ENCODE data around the gene SLC26A3. TPM values are rescaled to one million over a fixed set of nuclear protein-coding genes. Genes with fewer than 3 reads are reported as not detected.

Gene SLC26A3
- total RNA-seq, 2 experiments from 2014 or later = not detected

GRCh38 chr7:107744345-107744750, 58.7 kb downstream of the SLC26A3 start:
- peaks cover 42% of the 10 kb centered on the region for H3K4me1 Mint-ChIP-seq (ENCODE audit: low read depth)
- H3K27ac Mint-ChIP-seq = peak overlapping the region; percentile 100
- POLR2A ChIA-PET = interaction anchor here (1.0 to 2.6 kb wide), 6 partner anchors 124 to 576 kb away, joined by 3 to 17 read pairs (median 12); partner anchors contain the start of genes DLD and HBP1

DNA sequence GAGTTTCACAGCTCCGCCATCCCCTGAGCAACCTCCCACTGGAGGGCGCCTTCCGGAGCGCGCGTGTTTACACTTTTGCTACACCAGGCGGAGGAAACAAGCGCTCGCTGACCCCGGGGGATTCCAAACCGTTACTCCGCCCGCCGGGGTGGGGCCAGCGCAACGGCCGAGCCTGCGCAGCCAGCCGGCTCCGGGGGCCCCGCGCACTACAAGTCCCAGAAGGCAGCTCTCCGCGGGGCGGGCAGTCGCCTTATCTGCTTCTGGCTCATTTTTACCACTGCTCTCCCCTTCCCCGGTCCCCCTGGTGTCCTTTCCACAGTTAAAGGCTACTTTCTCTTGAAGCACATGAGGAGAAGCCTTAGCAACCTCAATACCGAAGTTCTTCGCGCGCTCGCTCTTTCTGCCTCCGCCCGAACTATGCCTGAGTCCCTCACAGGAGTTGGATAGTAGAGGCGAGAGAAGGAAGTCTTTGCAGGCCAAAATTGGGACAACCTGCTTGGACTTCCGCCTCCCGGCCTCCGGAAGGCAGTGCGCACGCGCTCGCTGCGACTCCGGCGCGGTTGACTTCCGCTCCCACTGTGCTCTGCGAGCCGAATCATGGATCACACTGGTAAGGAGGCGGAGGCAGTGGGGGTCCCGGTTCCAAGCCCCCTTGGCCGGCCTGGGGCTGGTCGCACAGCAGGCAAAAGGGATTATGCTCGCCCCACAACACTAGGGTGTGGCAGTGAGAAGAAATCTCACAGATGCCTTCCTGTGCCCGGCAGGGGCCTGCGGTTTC, 59.3 kb downstream of the SLC26A3 start, which contains the start of gene CBLL1:
CBLL1 (plus strand) TSS at position 576 of the 778 bp plus-strand sequence; CDS start at position 598, 22 bp downstream.
- peak; percentile 94 for ATAC-seq
- POLR2A ChIA-PET = interaction anchor here (0.6 to 2.6 kb wide), 15 partner anchors 12 to 575 kb away, joined by 3 to 17 read pairs (median 5); partner anchors contain the start of genes COG5, DLD, DUS4L and HBP1
- intact Hi-C loops (cut with micrococcal nuclease) = loop anchor here (2.0 kb wide), 1 partner anchor 131 kb away; no protein-coding TSS in a partner anchor
- Mint-ChIP-seq H3K9me3 (no peaks in the 10 kb centered on the region), H3K27me3 (no peaks in the 10 kb centered on the region), H3K27ac (peak within 1 kb of the TSS; percentile 100), H3K4me1 (ENCODE audit: low read depth) (peaks cover 40% of the 10 kb centered on the region), H3K4me3 (peak within 1 kb of the TSS; percentile 87), H3K36me3 (ENCODE audit: low read depth) (peaks cover 11% of the 10 kb centered on the region)
- DNase-seq = peak; percentile 99
- CTCF ChIA-PET = interaction anchor here (0.9 to 8.6 kb wide), 23 partner anchors 11 to 595 kb away, joined by 3 to 117 read pairs (median 4); partner anchors contain the start of genes COG5, DLD, DUS4L and HBP1
- TF ChIP-seq, protein P1, sequence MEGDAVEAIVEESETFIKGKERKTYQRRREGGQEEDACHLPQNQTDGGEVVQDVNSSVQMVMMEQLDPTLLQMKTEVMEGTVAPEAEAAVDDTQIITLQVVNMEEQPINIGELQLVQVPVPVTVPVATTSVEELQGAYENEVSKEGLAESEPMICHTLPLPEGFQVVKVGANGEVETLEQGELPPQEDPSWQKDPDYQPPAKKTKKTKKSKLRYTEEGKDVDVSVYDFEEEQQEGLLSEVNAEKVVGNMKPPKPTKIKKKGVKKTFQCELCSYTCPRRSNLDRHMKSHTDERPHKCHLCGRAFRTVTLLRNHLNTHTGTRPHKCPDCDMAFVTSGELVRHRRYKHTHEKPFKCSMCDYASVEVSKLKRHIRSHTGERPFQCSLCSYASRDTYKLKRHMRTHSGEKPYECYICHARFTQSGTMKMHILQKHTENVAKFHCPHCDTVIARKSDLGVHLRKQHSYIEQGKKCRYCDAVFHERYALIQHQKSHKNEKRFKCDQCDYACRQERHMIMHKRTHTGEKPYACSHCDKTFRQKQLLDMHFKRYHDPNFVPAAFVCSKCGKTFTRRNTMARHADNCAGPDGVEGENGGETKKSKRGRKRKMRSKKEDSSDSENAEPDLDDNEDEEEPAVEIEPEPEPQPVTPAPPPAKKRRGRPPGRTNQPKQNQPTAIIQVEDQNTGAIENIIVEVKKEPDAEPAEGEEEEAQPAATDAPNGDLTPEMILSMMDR (IDR thresholded peaks at IDR 0.05) = peak; percentile 69

More at GRCh38 chr7:107744345-107744750, 58.7 kb downstream of the SLC26A3 start:
- DNase-seq (no peak), ATAC-seq (peak; percentile 29)
- H3K9me3 Mint-ChIP-seq = no peaks in the 10 kb centered on the region
- TF ChIP-seq, protein P1 (IDR thresholded peaks at IDR 0.05) = no peak
- H3K27me3 Mint-ChIP-seq = no peaks in the 10 kb centered on the region
- intact Hi-C loops (cut with micrococcal nuclease) = no loop called here
- peak overlapping the region; percentile 87 for H3K4me3 Mint-ChIP-seq
- CTCF ChIA-PET = interaction anchor here (1.0 to 8.6 kb wide), 6 partner anchors 16 to 402 kb away, joined by 4 to 117 read pairs (median 10); no protein-coding TSS in a partner anchor
- H3K36me3 Mint-ChIP-seq (ENCODE audit: low read depth) = peaks cover 11% of the 10 kb centered on the region

DNA sequence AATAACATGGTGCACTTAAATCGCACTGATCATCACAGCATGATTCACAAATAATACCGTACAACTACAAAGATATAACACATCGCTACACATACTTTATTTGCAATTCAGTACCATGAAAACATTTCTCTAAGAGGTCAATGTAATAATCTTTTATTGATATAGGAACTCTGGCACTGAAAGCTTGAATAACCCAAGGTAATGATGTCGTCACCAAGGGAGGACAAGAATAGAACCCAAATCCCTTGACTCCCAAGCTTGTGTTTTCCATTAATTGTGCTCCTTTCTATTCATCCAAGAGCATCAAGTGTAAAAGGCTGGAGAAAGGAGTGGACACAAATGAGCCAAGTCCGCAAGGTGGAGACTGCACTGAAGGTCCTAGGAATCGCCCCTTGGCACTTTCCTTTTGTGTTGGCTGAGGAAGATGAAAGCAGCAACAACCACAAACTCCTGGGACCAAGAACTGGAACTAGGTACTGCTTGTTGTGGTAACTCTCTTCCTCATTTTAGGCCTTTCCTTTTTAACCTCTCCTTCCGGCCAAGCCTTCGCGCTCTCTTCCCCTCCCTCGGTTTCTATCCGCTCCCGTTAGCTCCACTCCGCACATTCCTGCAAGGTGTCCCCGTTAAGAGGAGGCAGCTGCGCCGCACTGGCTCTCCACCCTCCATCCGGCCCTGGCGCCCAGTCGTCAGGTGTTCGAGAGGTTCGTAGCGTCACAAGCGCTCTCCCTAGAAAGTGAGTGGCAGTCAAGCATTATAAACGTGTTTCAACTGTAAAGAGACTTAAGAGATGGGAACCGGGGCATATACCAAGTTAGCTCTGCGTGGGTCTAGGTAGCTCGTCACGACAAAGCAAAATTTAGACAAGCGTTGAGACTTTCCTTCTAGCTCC, 60.1 kb downstream of the SLC26A3 start:
- H3K4me3 Mint-ChIP-seq = peak overlapping the region; percentile 87
- no peaks in the 10 kb centered on the region for H3K27me3 Mint-ChIP-seq
- H3K36me3 Mint-ChIP-seq (ENCODE audit: low read depth) = peaks cover 11% of the 10 kb centered on the region
- no peaks in the 10 kb centered on the region for H3K9me3 Mint-ChIP-seq
- ATAC-seq (peak; percentile 48), DNase-seq (no peak)
- TF ChIP-seq, protein P1 (IDR thresholded peaks at IDR 0.05) = no peak
- peaks cover 36% of the 10 kb centered on the region for H3K4me1 Mint-ChIP-seq (ENCODE audit: low read depth)
- H3K27ac Mint-ChIP-seq = peak overlapping the region; percentile 100
- intact Hi-C loops (cut with micrococcal nuclease) = loop anchor here (2.0 kb wide), 1 partner anchor 132 kb away; no protein-coding TSS in a partner anchor
- ChIA-PET CTCF (interaction anchor here (0.8 to 8.6 kb wide), 26 partner anchors 11 to 594 kb away, joined by 3 to 117 read pairs (median 4); partner anchors contain the start of genes COG5, DLD, DUS4L and HBP1), POLR2A (interaction anchor here (0.7 to 2.6 kb wide), 16 partner anchors 13 to 685 kb away, joined by 3 to 17 read pairs (median 5); partner anchors contain the start of genes COG5, DLD, DUS4L and HBP1)

DNA sequence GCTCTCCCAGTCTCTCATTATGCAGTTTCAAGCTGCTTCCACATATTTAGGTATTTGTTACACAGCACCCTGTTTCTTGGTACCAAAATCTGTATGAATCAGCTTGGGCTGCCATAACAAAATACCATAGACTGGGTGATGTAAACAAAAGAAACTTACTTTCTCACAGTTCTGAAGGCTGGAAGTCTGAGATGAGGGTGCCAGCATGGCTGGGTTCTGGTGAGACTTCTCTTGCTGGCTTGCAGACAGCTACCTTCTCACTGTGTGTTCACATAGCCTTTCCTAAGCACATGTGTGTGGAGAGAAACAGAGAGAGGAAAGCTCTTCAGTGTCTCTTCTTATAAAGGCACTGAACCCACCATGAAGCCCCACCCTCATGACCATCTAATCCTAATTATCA, 74.7 kb downstream of the SLC26A3 start:
- Mint-ChIP-seq H3K27me3 (peaks cover 9% of the 10 kb centered on the region), H3K4me3 (no peak overlapping the region)

More for the DNA sequence above, 74.7 kb downstream of the SLC26A3 start:
- ATAC-seq = no peak
- TF ChIP-seq, protein P1 (IDR thresholded peaks at IDR 0.05) = no peak
- CTCF ChIA-PET = interaction anchor here (0.7 to 6.1 kb wide), 6 partner anchors 9 to 526 kb away, joined by 3 to 48 read pairs (median 5); partner anchors contain the start of gene CBLL1
- Mint-ChIP-seq H3K4me1 (ENCODE audit: low read depth) (no peaks in the 10 kb centered on the region), H3K9me3 (no peaks in the 10 kb centered on the region), H3K36me3 (ENCODE audit: low read depth) (no peaks in the 10 kb centered on the region), H3K27ac (no peak overlapping the region)
- intact Hi-C loops (cut with micrococcal nuclease) = loop anchor here (10.0 kb wide), 1 partner anchor 143 kb away; the partner anchor contains the start of gene BCAP29
- no peak for DNase-seq
- POLR2A ChIA-PET = no interaction called here
